Breast epithelium (tissue), 4 donors: ENCODE data around the gene GPR65. TPM values are rescaled to one million over a fixed set of nuclear protein-coding genes. Genes with fewer than 3 reads are reported as not detected.

Experiments
- DNase-seq, 2 donors: peaks; one replicate each; pipeline ENCODE4 v3.0.0-alpha.2; 2019; ENCODE audit warnings: low spot score in 2 of 2
- H3K27ac ChIP-seq, 2 donors: fragments of 200-600 bp; sonication (generic) in 1 of 2; one replicate each; pipeline ENCODE4 v1.5.1; 2016 to 2019; ENCODE audit warnings: mild to moderate bottlenecking in 1 of 2
- H3K27me3 ChIP-seq, 2 donors: fragments of 200-600 bp; sonication (generic) in 1 of 2; one replicate each; pipeline versions ENCODE4 v1.5.1 to v1.6.0; 2017 to 2019; ENCODE audit warnings: control low read depth in 1 of 2, mild to moderate bottlenecking in 1 of 2
- H3K36me3 ChIP-seq: fragments of 200-600 bp; one replicate; pipeline ENCODE4 v1.5.1; 2019
- H3K4me1 ChIP-seq, 2 donors: fragments of 200-600 bp; sonication (generic); one replicate each; pipeline ENCODE4 v1.5.1; 2016 to 2019; ENCODE audit warnings: control low read depth in 1 of 2
- H3K4me3 ChIP-seq, 3 donors: fragments of 200-600 bp; sonication (generic); 1 replicate in 2 of 3; 2 replicates in 1 of 3; pipeline ENCODE4 v1.5.1; 2016 to 2019; ENCODE audit warnings: mild to moderate bottlenecking in 3 of 3, moderate library complexity in 2 of 3
- H3K9me3 ChIP-seq, 2 donors: fragments of 200-600 bp; sonication (generic) in 1 of 2; one replicate each; pipeline ENCODE4 v1.5.1; 2016 to 2019; ENCODE audit warnings: control low read depth in 1 of 2
- CTCF ChIP-seq, 3 donors: fragments of 450-650 bp; IDR thresholded peaks; one replicate each; pipeline ENCODE4 v1.5.1; 2016 to 2017; ENCODE audit warnings: antibody characterized with exemption in 3 of 3, mild to moderate bottlenecking in 3 of 3, moderate library complexity in 3 of 3
- POLR2A ChIP-seq: fragments of 450-650 bp; IDR thresholded peaks from one replicate; pipeline ENCODE4 v1.6.1; 2016; ENCODE audit warnings: antibody characterized with exemption, mild to moderate bottlenecking, moderate library complexity
- POLR2AphosphoS5 ChIP-seq, 3 donors: sonication (generic); formaldehyde crosslinking; IDR thresholded peaks; one replicate each; pipeline ENCODE4 v1.6.1; 2017; ENCODE audit warnings: antibody characterized with exemption in 3 of 3
- intact Hi-C: fragments of 100-400 bp; cut with DNase I; formaldehyde crosslinking; loops from one replicate; pipeline ENCODE4 v1.15.1; 2023; ENCODE audit warnings: low total_unique reads
- total RNA-seq, 3 donors: library from RNA; depleted of rRNA; stranded (reverse); fragments of >200 nt; gene quantifications; one replicate each; pipeline ENCODE4 v1.1.0, GENCODE V29; 2016

The GPR65 gene
- total RNA-seq, 3 donors from 2014 or later: 1.0 to 2.3 (median 1.1) TPM

GRCh38 chr14:88048351-88048750 is 43.4 kb downstream of the GPR65 start:
- H3K27ac ChIP-seq: no peak overlapping the region

GRCh38 chr14:88049266-88049665 is 44.3 kb downstream of the GPR65 start:
- Histone ChIP-seq H3K27me3 (no peaks in the 10 kb centered on the region), H3K36me3 (no peaks in the 10 kb centered on the region), H3K27ac (no peak overlapping the region), H3K9me3 (no peaks in the 10 kb centered on the region), H3K4me3 (no peak overlapping the region), H3K4me1 (no peaks in the 10 kb centered on the region)
- no peak for DNase-seq
- intact Hi-C loops: no loop called here
- TF ChIP-seq POLR2A: no peak
- TF ChIP-seq CTCF (IDR thresholded peaks at IDR 0.05): no peak
- no peak for TF ChIP-seq POLR2AphosphoS5 (IDR thresholded peaks at IDR 0.05)

More at GRCh38 chr14:88048351-88048750, 43.4 kb downstream of the GPR65 start:
- Histone ChIP-seq H3K4me3 (no peak overlapping the region), H3K36me3 (no peaks in the 10 kb centered on the region), H3K27me3 (no peaks in the 10 kb centered on the region), H3K4me1 (no peaks in the 10 kb centered on the region), H3K9me3 (no peaks in the 10 kb centered on the region)
- no peak for DNase-seq
- no peak for TF ChIP-seq CTCF (IDR thresholded peaks at IDR 0.05)
- no peak for TF ChIP-seq POLR2AphosphoS5 (IDR thresholded peaks at IDR 0.05)
- TF ChIP-seq POLR2A: no peak
- intact Hi-C loops: no loop called here

- H3K36me3 ChIP-seq: no peaks in the 10 kb centered on the region
- H3K27me3 ChIP-seq: no peaks in the 10 kb centered on the region
- no peak overlapping the region for H3K27ac ChIP-seq
- H3K4me1 ChIP-seq: no peaks in the 10 kb centered on the region
- no peak for DNase-seq
- intact Hi-C loops: no loop called here
- no peak overlapping the region for H3K4me3 ChIP-seq
- no peaks in the 10 kb centered on the region for H3K9me3 ChIP-seq
- TF ChIP-seq POLR2AphosphoS5 (IDR thresholded peaks at IDR 0.05): no peak
- TF ChIP-seq POLR2A: no peak
- no peak for TF ChIP-seq CTCF (IDR thresholded peaks at IDR 0.05)
Observed at GRCh38 chr14:88049936-88050335, 45.0 kb downstream of the GPR65 start.

- Histone ChIP-seq H3K4me1 (no peaks in the 10 kb centered on the region), H3K27me3 (no peaks in the 10 kb centered on the region), H3K36me3 (no peaks in the 10 kb centered on the region), H3K9me3 (no peaks in the 10 kb centered on the region), H3K27ac (no peak overlapping the region), H3K4me3 (no peak overlapping the region)
- no peak for DNase-seq
- intact Hi-C loops: no loop called here
- TF ChIP-seq POLR2A: no peak
- TF ChIP-seq POLR2AphosphoS5 (IDR thresholded peaks at IDR 0.05): no peak
- no peak for TF ChIP-seq CTCF (IDR thresholded peaks at IDR 0.05)
Observed at GRCh38 chr14:88060576-88060975, 55.6 kb downstream of the GPR65 start.

GRCh38 chr14:88063811-88064210 is 58.9 kb downstream of the GPR65 start:
- no peak overlapping the region for H3K4me3 ChIP-seq
- H3K27me3 ChIP-seq: no peaks in the 10 kb centered on the region
- H3K36me3 ChIP-seq: no peaks in the 10 kb centered on the region
- H3K9me3 ChIP-seq: no peaks in the 10 kb centered on the region
- DNase-seq: no peak
- no peak overlapping the region for H3K27ac ChIP-seq
- H3K4me1 ChIP-seq: no peaks in the 10 kb centered on the region
- intact Hi-C loops: no loop called here
- TF ChIP-seq POLR2A: no peak
- TF ChIP-seq CTCF (IDR thresholded peaks at IDR 0.05): no peak
- no peak for TF ChIP-seq POLR2AphosphoS5 (IDR thresholded peaks at IDR 0.05)

Other genes with a start within 250 kb of the GPR65 start
- gene GALC, start 12.0 kb upstream of the GPR65 start, total RNA-seq: 10 to 100 TPM; 30.8 to 39.8 (median 37.3) TPM